ENCODE results near the gene THRB.

THRB gene

DNA sequence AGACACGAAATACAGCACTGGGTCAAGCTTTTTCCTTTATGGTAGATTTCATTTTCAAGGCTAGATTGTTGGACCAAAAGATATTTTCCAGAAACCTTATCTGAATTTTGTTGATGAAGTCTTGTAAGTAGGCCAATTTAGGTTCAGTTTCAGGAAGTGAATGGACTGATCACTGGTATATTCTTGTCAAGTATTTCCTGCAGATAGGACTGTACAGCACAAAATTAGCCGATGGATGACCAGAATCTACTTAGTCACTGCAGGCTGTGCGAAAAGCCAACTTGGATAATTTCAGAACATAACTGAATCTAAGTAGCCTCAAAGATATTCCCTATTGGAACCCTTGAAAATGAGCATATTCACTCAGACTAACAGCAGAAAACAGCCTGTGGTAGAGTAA is 343.1 kb downstream of the THRB start:
- DNase-seq (ENCODE audit: extremely low read depth, low read depth): no peak
- TF ChIP-seq CTCF (IDR thresholded peaks at IDR 0.05; ENCODE audit: low read depth, low read length): no peak

DNA sequence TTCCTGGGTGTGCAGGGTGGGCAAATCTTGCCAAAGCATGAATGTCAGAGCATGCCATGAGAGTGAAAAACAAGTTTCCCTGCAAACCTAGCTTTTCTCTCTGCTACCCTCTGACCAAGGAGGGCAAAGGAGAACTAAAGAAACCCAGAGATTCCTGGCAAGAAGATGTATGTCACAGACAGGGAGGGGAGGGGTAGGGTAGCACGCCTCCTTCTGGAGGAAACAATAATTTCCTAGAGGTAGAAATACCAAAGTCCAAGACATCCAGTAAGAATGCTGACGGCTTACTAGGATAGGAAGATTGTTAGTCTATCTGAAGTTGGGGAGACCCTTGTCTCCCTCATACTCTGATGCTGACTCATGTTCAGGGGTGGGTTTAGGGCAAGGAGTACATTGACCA is 345.6 kb downstream of the THRB start:
- DNase-seq (ENCODE audit: extremely low read depth, low read depth): no peak
- no peak for TF ChIP-seq CTCF (IDR thresholded peaks at IDR 0.05; ENCODE audit: low read depth, low read length)

GRCh38 chr3:24145981-24146822 is 348.4 kb downstream of the THRB start:
- DNase-seq (ENCODE audit: extremely low read depth, low read depth): peak; percentile 85

GRCh38 chr3:24145481-24145880 is 349.2 kb downstream of the THRB start:
- no peak for DNase-seq (ENCODE audit: extremely low read depth, low read depth)
- no peak for TF ChIP-seq CTCF (IDR thresholded peaks at IDR 0.05; ENCODE audit: low read depth, low read length)

More at GRCh38 chr3:24145981-24146822, 348.4 kb downstream of the THRB start:
- no peak for TF ChIP-seq CTCF (IDR thresholded peaks at IDR 0.05; ENCODE audit: low read depth, low read length)

DNA sequence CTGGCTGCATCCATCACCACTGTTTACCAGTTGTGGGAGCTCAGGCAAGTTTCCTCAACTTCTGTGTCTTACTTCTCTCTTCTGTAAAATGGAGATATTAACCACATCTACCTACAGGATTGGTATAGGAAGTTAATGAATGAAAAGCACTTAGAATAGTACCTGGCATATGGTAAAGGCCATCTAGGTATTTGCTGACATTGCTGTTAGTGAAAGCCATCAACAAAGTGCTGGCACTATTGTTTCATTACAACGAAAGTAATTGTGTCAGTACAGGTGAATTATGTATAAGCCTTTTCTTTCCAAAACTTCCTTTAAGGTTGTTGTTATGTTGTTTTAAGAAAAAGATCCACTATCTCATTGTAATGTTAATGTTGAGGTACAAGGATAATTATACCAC is 352.5 kb downstream of the THRB start:
- DNase-seq (ENCODE audit: extremely low read depth, low read depth): no peak
- no peak for TF ChIP-seq CTCF (IDR thresholded peaks at IDR 0.05; ENCODE audit: low read depth, low read length)

- no peak for DNase-seq (ENCODE audit: extremely low read depth, low read depth)
- TF ChIP-seq CTCF (IDR thresholded peaks at IDR 0.05; ENCODE audit: low read depth, low read length): no peak
These were observed 353.1 kb downstream of the THRB start for GRCh38 chr3:24141548-24141947.

- no peak for DNase-seq (ENCODE audit: extremely low read depth, low read depth)
- no peak for TF ChIP-seq CTCF (IDR thresholded peaks at IDR 0.05; ENCODE audit: low read depth, low read length)
These were observed 354.9 kb downstream of the THRB start for GRCh38 chr3:24139463-24140412.
